Activated CD8-positive, alpha-beta memory T cell treated with anti-CD3 and anti-CD28 coated beads for 1 hour (primary cell): ENCODE data around the gene POLR2E.

ENCODE experiments used
- DNase-seq, 2 donors: peaks; one replicate each; pipeline ENCODE4 v3.0.0-alpha.2; 2020; ENCODE audit warnings: low read depth in 1 of 2; ENCODE audit errors: extremely low read depth in 1 of 2

The POLR2E gene

DNA sequence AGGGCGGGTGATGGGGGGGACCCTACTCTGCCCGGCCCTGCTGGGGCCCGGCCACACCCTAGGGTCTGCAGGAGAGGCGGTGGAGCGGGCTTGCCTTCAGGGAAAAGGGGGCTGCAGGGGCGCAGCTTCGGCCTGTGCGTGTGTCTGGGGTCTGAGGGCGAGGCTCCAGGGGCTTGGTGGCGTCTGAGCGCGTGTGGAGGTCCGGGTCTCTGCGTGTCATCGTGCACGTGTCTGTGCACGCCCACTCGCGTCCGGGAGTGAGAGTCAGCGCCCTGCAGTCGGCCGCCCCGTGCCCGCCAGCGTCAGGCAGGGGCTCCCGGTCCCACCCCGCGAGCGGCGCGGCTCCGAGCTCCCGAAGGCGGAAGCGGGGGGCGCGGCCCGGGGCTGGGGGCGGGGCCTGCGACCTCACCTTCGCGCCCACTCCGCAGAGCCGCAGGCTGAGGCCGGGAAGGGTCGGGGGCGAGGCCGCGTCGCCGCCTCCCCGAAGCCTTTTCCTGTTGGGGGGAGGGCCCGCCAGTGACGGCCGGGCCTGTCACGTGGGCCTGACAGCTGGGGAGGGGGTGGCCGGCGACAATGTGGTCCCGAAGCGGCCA lies 28.3 kb downstream of the POLR2E start, which contains the start of gene ARHGAP45:
TSS of gene ARHGAP45 (plus strand) at position 420 of the 593 bp plus-strand sequence. CDS start 239 bp downstream, outside the sequence.
- DNase-seq = peak; percentile 57 to 74

DNA sequence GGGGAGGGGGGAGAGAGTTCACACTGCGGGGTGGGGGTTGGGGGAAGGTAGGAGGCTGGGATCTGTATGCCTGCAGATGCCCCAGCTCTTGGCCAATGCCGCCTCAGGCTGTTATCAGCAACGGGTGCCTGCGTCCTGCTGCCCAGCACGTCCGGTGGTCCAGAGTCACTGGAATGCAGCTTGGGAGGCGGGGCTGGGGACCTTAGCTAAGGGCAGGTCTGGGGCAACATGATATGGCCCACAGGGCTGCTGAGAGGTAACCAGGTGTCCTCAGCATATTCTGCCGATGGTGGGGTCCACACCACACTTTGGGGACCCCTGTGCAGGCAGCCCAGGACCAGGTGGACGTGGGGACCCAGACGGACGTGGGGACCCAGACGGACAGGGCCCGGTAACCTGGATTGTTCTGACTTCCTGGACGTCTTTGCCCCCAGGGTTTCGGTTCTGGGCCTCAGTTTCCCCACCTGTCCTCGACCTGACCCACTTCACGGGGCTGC lies 28.9 kb downstream of the POLR2E start:
- no peak for DNase-seq

DNA sequence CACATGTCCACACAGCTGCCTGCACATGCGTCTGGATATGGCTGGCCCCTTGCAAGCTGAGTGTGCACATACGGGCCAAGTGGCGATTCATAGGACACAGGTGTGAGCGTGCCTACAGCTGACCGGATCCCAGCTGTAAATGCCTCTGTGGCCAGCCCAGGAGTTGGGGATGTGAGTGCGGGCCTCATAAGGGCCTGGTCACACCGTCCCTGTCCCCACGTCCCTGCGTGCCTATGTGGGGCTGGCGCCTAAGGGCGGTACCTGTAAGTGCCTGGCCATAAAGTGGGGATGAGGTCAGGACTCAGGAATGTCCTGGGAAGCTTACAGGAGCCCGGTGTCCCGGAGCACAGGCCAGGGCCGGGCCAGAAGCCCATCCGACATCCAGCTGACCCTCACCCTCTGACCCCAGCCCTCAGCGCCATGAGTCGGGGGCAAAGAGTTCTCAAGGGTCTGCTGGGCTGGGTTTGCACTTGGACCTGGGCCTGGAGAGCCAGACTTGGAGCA lies 29.5 kb downstream of the POLR2E start:
- DNase-seq = no peak

DNA sequence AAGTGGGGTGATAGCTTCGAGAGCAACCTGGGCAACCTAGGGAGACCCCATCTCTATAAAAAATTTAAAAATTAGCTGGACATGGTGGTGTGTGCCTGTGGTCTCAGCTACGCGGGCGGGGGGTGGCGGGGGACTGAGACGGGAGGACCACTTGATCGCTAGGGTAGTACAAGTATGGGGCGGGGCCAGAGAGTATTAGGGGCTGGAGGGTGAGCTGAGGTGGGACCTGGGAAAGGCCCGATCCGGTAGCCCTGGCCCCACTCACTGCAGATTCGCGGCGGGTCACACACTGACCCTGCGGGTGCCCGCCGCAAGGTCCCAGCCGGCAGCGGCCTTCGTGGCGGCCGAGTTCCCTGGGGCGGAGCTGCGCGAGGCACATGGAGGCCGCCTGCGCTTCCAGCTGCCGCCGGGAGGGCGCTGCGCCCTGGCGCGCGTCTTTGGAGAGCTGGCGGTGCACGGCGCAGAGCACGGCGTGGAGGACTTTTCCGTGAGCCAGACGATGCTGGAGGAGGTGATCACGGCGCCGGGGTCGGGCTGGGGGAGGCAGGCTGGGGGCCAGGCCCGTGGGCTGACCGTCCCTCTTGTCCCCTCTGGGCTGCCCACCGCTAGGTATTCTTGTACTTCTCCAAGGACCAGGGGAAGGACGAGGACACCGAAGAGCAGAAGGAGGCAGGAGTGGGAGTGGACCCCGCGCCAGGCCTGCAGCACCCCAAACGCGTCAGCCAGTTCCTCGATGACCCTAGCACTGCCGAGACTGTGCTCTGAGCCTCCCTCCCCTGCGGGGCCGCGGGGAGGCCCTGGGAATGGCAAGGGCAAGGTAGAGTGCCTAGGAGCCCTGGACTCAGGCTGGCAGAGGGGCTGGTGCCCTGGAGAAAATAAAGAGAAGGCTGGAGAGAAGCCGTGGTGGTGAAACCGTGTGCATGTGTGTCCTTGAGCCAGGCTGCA lies 30.2 kb downstream of the POLR2E start:
- DNase-seq = peak in 1 of 2 donors; percentile 64

DNA sequence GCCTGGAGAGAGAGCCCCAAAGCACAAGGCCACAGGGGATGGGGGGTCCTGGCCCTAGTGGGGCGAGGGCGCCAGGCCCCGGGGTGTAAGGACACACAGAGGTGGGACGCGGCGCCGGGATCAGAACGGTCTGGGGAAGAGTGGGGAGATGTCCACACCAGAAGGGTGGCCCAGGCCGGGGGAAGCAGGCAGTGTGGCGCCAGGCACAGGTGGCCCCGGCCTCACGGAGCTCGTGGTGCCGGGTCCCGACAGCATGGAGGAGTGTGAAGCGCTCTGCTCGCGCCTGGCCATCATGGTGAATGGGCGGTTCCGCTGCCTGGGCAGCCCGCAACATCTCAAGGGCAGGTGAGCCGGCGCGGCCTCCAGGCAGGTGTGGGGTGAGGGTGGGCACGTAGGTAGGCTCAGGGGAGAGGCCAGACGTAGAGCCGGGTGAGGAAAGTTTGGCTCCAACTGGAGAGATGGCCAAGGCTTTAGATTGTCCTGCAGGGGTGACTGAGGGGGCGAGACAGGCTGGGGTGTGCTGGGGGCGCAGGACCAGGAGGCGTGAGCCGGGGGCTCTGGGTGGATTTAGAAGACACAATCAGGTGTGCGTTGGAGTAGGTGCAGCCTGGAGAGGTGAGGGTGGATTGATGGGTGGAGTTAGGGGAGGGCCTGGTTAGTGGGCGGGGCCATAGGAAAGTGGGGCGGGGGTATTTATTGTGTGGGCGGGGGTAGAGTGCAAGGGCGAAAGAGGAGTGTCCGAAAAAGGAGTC lies 31.1 kb downstream of the POLR2E start:
- no peak for DNase-seq

DNA sequence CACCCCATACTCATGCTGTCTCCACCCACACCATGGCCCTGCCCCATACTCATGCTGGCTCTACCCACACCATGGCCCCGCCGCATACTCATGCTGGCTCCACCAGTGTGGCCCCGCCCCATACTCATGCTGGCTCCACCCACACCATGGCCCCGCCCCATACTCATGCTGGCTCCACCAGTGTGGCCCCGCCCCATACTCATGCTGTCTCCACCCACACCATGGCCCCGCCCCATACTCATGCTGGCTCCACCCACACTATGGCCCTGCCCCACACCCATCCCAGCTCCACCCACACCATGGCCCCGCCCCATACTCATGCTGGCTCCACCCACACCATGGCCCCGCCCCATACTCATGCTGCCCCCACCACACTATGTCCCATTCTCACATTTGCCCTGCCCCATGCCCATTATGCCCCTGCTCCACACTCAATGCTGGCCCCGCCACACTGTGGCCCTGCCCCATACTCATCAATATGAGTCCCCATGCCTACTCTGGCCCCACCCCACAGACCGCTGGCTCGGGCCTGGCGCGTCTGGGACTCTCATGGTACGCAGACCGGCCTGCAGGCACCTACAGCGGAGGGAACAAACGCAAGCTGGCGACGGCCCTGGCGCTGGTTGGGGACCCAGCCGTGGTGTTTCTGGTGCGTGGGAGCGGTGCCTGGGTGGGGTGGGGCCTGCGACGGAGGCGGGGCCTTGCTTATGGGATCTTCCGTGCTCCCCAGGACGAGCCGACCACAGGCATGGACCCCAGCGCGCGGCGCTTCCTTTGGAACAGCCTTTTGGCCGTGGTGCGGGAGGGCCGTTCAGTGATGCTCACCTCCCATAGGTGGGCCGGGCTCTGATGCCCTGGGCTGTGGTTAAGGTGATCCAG lies 31.9 kb downstream of the POLR2E start:
- no peak for DNase-seq

DNA sequence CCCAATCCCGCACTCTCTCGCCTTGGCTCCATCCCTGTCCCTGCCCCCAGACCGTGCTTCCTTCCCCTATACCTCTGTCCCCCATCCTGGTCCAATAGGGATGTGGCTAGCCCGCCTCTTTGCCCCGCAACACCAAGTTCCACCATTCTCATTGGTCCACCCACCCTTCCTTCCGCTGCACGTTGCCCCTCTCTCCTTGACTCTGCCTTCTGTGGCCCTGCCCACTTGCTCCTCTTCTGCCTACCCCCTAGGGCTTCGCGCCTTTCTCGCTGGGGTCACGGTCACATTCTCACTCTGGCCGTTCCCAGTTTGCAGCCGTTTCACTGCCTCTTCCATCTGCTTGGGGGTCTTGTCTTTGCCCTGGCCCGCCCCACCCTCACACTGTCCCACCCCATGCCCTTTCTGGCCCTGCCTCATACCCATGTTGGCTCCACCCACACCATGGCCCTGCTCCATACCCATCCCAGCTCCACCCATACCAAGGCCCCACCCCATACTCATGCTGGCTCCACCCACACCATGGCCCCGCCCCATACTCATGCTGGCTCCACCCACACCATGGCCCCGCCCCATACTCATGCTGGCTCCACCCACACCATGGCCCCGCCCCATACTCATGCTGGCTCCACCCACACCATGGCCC lies 32.7 kb downstream of the POLR2E start:
- no peak for DNase-seq

DNA sequence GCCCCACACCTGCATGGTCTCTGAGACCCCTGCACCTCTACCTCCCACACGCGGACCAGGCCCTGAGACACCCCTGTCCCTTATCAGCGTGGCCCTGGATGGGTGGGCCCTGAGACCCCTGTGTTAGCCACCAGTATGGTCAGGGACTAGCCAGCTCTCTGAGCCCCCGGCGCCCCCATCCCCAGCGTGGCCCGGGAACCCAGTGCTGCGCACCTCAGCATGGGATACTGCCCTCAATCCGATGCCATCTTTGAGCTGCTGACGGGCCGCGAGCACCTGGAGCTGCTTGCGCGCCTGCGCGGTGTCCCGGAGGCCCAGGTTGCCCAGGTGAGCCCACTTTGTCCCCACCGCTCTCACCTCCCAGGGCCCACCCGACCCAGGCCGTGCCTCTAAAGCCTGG lies 33.2 kb downstream of the POLR2E start:
- no peak for DNase-seq

DNA sequence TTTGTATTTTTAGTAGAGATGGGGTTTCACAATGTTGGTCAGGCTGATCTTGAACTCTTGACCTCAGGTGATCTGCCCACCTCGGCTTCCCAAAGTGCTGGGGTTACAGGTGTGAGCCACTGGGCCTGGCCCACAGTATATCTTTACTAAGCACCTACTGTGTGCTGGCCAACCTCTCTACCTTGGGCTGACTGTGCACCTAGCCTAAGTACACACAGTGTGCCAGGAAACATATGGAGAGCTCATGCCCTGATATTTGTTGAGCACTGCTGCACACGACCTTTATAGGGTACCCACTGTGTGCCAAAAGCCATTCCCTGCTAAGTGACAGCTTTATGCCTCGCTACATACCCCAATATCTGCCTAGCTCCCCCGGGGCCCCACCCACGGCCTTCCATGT lies 34.5 kb downstream of the POLR2E start:
- DNase-seq = no peak

DNA sequence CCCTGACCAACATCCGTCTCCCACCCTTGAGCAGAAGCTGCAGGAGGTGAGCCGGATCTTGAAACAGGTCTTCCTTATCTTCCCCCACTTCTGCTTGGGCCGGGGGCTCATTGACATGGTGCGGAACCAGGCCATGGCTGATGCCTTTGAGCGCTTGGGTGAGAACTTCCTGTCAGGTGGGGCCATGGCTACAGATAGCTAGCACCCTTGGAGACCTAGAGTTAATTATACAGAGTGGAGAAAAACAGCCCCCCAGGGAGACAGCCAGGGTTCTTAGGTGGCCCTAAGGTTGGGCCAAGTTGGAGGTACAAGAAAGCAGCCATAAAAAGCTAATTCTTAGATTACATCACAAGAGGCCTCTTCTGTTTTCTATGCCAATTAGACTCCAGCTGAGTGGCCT lies 37.1 kb downstream of the POLR2E start:
- DNase-seq = no peak

DNA sequence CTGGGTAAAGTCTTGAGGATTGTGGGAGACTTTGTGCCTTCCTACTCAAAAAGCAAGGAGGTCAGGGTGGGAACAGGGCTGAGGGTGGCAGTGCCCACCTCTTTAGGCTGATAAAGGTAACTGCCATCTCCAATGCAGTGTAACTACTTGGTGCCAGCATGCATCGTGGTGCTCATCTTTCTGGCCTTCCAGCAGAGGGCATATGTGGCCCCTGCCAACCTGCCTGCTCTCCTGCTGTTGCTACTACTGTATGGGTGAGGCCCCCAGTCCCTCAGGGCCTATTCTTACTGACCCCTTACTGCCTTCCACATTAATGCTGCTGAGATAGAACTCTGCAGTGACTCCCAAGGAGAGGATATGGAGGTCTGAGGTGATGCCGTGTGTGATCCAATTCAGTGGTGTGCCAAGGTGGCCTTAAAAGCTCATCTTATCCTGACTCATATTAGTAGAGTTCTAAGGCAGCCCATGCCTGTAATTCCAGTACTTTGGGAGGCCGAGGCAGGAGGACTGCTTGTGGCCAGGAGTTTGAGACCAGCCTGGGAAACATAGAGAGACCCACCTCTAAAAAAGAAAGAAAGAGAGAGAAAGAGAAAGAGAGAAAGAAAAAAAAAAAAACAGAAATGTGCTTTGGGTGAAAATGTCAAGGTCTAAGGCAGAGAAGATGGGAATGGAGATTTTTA lies 37.9 kb downstream of the POLR2E start:
- no peak for DNase-seq

DNA sequence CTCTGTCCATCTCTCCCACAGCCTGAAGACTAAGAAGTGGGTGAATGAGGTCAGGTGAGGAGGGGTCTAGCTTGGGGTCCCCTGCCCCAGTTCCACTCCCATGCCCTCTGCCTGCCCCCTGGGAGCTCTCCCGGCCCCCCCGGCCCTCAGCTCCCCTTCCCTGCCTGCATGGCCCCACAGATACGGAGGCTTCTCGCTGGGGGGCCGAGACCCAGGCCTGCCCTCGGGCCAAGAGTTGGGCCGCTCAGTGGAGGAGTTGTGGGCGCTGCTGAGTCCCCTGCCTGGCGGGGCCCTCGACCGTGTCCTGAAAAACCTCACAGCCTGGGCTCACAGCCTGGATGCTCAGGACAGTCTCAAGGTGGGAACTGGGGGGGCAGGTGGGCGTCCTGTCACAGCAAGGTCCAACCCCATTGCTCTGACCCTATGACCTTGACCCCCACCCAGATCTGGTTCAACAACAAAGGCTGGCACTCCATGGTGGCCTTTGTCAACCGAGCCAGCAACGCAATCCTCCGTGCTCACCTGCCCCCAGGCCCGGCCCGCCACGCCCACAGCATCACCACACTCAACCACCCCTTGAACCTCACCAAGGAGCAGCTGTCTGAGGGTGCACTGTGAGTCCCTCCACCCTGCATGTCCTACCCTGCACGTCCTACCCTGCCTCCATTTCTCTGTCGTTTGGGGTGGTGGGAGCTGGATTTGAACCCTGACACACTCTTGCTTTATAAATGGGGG lies 39.1 kb downstream of the POLR2E start:
- DNase-seq = no peak

DNA sequence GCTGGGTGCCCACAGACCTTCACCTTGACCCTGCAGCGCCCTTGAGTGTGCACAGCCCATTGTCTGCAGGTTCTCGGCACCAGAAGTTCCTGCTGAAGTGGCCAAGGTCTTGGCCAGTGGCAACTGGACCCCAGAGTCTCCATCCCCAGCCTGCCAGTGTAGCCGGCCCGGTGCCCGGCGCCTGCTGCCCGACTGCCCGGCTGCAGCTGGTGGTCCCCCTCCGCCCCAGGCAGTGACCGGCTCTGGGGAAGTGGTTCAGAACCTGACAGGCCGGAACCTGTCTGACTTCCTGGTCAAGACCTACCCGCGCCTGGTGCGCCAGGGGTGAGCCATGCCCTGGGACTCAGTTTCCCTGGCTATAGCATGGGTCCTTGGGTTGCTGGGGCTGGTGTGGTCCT lies 40.1 kb downstream of the POLR2E start:
- no peak for DNase-seq

DNA sequence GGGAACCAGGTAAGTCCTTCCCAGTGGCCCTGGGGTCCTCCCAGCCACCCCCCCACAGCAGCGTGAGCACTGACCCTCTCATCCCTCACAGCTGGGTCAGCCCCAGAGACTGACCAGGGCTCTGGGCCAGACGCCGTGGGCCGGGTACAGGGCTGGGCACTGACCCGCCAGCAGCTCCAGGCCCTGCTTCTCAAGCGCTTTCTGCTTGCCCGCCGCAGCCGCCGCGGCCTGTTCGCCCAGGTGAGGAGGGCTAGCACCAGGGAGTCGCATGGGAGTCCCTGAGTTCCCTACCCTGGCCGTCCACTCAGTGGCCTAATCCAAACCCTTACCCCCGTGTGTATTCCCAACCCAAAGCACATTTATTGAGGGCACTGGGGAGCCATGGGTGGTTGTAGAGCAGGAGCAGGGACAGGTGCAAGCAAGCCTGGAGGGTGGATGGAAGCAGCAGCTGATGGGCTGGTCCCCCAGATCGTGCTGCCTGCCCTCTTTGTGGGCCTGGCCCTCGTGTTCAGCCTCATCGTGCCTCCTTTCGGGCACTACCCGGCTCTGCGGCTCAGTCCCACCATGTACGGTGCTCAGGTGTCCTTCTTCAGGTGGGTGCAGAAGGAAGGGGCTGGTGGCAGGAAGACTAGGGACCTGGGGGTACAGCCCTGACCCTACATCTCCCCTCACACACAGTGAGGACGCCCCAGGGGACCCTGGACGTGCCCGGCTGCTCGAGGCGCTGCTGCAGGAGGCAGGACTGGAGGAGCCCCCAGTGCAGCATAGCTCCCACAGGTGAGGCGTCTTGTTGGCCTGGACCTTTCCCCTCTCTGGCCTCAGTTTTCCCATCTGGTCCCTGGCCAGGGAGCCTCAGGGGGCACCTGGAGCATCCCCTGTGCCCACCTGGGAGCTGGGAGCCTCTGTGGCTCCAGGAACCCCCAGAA lies 40.8 kb downstream of the POLR2E start:
- DNase-seq = no peak

DNA sequence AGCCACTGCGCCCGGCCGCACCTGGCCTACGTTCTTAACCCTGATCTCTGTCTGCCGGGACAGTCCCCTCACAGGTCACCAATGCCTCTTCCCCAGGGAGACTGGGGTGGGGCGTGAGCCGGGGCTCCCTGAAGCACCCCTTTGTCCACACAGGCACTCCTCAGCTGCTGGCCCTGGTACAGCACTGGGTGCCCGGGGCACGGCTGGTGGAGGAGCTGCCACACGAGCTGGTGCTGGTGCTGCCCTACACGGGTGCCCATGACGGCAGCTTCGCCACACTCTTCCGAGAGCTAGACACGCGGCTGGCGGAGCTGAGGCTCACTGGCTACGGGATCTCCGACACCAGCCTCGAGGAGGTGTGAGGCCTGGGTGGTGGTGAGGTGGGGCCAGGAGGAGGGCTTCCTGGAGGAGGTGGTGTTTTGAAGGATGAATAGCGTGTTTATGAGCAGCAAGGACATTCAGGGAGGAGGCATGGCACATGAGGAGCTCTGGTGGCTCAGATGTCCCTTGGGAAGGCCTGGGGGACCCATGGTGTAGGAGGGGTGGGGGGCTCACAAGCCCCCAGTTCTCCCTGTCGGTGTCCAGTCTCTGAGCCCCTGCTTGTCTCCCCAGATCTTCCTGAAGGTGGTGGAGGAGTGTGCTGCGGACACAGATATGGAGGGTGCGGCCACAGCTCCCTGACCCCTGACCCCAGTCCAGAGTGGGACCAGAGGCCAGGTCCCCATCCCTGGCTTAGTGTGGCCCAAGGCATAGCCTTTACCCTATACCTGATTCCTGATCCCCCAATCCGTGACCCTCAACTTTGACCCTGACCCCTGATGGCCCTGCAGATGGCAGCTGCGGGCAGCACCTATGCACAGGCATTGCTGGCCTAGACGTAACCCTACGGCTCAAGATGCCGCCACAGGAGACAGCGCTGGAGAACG lies 41.7 kb downstream of the POLR2E start:
- no peak for DNase-seq

DNA sequence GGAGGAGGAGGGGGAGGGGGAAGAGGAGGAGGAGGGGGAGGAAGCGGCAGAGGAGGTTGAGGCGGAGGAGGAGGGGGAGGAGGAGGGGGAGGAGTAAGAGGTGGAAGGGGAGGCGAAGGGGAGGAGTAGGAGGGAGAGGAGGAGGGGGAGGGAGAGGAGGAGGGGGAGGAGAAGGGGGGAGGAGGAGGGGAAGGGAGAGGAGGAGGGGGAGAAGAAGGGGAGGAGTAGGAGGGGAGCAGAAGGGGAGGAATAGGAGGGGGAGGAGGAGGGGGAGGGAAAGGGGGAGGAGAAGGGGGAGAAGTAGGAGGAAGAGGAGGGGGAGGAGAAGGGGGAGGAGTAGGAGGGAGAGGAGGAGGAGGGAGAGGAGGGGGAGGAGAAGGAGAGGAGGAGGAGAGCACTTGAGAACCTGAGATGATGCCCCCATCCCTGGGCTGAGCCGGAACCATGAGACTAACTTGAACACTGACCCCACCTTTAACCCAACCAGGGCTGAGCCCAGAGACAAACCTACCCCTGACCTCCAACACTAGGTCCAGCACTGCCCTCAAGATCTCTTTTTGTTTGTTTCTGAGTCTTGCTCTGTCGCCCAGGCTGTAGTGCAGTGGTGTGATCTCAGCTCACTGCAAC lies 42.7 kb downstream of the POLR2E start:
- no peak for DNase-seq
